ENCODE data around the gene LPAR5. TPM values are rescaled to one million over a fixed set of nuclear protein-coding genes. Genes with fewer than 3 reads are reported as not detected.
A peak's percentile ranks its signal among the peaks of the same experiment; 100 is the strongest.

The LPAR5 gene
- total and polyA plus RNA-seq, 2 of the 13 experiments (the other 11 are each of a cell fraction or from before 2014, with no cell fraction given): 0.09 to 0.32 TPM

DNA sequence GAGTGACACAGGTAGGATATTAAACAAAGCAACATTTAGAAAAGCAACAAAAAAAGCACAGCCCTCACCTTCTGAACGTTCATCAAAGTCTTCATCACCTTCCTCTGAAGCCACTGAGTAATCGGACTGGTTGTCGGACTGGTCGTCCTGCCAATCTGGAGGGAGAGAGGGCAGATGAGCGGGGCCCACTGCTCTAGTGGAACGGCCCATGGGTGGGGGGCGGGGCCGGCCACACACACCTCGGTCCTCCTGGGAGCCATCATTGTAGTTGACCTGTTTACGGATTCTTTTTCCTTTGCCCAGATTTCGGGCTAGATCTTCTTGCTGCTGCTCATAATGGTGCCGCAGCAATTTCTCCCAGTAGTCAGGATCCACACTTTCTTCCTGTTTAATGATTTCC, 52.8 kb downstream of the LPAR5 start:
- intact Hi-C loops (cut with micrococcal nuclease; ENCODE audit: unreplicated experiment): no loop called here
- TF ChIP-seq, protein P1, sequence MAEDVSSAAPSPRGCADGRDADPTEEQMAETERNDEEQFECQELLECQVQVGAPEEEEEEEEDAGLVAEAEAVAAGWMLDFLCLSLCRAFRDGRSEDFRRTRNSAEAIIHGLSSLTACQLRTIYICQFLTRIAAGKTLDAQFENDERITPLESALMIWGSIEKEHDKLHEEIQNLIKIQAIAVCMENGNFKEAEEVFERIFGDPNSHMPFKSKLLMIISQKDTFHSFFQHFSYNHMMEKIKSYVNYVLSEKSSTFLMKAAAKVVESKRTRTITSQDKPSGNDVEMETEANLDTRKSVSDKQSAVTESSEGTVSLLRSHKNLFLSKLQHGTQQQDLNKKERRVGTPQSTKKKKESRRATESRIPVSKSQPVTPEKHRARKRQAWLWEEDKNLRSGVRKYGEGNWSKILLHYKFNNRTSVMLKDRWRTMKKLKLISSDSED (CRISPR knock-in tag; IDR thresholded peaks at IDR 0.05): no peak
- no peak for TF ChIP-seq BRCA1 (CRISPR knock-in tag; IDR thresholded peaks at IDR 0.05)
- no peak for TF ChIP-seq AHR (CRISPR knock-in tag; IDR thresholded peaks at IDR 0.05)
- TF ChIP-seq PITX1 (CRISPR knock-in tag; IDR thresholded peaks at IDR 0.05): no peak
- TF ChIP-seq, protein P2, sequence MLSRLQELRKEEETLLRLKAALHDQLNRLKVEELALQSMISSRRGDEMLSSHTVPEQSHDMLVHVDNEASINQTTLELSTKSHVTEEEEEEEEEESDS (CRISPR knock-in tag; IDR thresholded peaks at IDR 0.05; ENCODE audit: borderline replicate concordance): no peak
- TF ChIP-seq, protein P3, sequence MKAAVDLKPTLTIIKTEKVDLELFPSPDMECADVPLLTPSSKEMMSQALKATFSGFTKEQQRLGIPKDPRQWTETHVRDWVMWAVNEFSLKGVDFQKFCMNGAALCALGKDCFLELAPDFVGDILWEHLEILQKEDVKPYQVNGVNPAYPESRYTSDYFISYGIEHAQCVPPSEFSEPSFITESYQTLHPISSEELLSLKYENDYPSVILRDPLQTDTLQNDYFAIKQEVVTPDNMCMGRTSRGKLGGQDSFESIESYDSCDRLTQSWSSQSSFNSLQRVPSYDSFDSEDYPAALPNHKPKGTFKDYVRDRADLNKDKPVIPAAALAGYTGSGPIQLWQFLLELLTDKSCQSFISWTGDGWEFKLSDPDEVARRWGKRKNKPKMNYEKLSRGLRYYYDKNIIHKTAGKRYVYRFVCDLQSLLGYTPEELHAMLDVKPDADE (CRISPR knock-in tag; IDR thresholded peaks at IDR 0.05): no peak
- TF ChIP-seq, protein P4, sequence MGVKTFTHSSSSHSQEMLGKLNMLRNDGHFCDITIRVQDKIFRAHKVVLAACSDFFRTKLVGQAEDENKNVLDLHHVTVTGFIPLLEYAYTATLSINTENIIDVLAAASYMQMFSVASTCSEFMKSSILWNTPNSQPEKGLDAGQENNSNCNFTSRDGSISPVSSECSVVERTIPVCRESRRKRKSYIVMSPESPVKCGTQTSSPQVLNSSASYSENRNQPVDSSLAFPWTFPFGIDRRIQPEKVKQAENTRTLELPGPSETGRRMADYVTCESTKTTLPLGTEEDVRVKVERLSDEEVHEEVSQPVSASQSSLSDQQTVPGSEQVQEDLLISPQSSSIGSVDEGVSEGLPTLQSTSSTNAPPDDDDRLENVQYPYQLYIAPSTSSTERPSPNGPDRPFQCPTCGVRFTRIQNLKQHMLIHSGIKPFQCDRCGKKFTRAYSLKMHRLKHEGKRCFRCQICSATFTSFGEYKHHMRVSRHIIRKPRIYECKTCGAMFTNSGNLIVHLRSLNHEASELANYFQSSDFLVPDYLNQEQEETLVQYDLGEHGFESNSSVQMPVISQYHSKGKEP (CRISPR knock-in tag; IDR thresholded peaks at IDR 0.05): no peak
- no peak for TF ChIP-seq IKZF1 (IDR thresholded peaks at IDR 0.05)
- TF ChIP-seq, protein P5, sequence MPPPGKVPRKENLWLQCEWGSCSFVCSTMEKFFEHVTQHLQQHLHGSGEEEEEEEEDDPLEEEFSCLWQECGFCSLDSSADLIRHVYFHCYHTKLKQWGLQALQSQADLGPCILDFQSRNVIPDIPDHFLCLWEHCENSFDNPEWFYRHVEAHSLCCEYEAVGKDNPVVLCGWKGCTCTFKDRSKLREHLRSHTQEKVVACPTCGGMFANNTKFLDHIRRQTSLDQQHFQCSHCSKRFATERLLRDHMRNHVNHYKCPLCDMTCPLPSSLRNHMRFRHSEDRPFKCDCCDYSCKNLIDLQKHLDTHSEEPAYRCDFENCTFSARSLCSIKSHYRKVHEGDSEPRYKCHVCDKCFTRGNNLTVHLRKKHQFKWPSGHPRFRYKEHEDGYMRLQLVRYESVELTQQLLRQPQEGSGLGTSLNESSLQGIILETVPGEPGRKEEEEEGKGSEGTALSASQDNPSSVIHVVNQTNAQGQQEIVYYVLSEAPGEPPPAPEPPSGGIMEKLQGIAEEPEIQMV (CRISPR knock-in tag; IDR thresholded peaks at IDR 0.05; ENCODE audit: low read depth): no peak
- TF ChIP-seq, protein P6, sequence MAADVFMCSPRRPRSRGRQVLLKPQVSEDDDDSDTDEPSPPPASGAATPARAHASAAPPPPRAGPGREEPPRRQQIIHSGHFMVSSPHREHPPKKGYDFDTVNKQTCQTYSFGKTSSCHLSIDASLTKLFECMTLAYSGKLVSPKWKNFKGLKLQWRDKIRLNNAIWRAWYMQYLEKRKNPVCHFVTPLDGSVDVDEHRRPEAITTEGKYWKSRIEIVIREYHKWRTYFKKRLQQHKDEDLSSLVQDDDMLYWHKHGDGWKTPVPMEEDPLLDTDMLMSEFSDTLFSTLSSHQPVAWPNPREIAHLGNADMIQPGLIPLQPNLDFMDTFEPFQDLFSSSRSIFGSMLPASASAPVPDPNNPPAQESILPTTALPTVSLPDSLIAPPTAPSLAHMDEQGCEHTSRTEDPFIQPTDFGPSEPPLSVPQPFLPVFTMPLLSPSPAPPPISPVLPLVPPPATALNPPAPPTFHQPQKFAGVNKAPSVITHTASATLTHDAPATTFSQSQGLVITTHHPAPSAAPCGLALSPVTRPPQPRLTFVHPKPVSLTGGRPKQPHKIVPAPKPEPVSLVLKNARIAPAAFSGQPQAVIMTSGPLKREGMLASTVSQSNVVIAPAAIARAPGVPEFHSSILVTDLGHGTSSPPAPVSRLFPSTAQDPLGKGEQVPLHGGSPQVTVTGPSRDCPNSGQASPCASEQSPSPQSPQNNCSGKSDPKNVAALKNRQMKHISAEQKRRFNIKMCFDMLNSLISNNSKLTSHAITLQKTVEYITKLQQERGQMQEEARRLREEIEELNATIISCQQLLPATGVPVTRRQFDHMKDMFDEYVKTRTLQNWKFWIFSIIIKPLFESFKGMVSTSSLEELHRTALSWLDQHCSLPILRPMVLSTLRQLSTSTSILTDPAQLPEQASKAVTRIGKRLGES (CRISPR knock-in tag; IDR thresholded peaks at IDR 0.05; ENCODE audit: borderline replicate concordance): no peak
- no peak for TF ChIP-seq ZNF431 (CRISPR knock-in tag; IDR thresholded peaks at IDR 0.05; ENCODE audit: borderline replicate concordance, low read depth)
- no peak for TF ChIP-seq ZNF329 (CRISPR knock-in tag; IDR thresholded peaks at IDR 0.05; ENCODE audit: low read depth)
- no peak for TF ChIP-seq ZNF260 (CRISPR knock-in tag; IDR thresholded peaks at IDR 0.05; ENCODE audit: borderline replicate concordance, low read depth)
- no peak for TF ChIP-seq ZNF589 (CRISPR knock-in tag; conservative IDR thresholded peaks at IDR 0.05)
- TF ChIP-seq ZFP36L1 (CRISPR knock-in tag; IDR thresholded peaks at IDR 0.05): no peak
- TF ChIP-seq FOSL2 (CRISPR knock-in tag; IDR thresholded peaks at IDR 0.05): no peak
- TF ChIP-seq BORCS8-MEF2B (CRISPR knock-in tag; IDR thresholded peaks at IDR 0.05): no peak
- Histone ChIP-seq H3K79me2 (ENCODE audit: insufficient read depth, low read length) (no peaks in the 10 kb centered on the region), H3K9ac (ENCODE audit: insufficient read depth, low read depth, low read length) (no peak overlapping the region), H3K4me2 (ENCODE audit: low read depth, low read length) (no peak overlapping the region), H3K4me3 (replicated peaks in 1 of 3; ENCODE audit: insufficient read depth in 1 of 3, low read depth in 2 of 3, low read length in 3 of 3) (no peak overlapping the region), H3K27me3 (ENCODE audit: control insufficient read depth in 1 of 2, insufficient read depth in 2 of 2, low read length in 2 of 2) (no peaks in the 10 kb centered on the region; a peak in 1 of 5 replicates), H3K9me3 (ENCODE audit: low read length) (no peaks in the 10 kb centered on the region), H3K4me1 (ENCODE audit: insufficient read depth, low read length) (no peaks in the 10 kb centered on the region; the same call in 1 of the 2 replicates), H2AFZ (ENCODE audit: low read length) (no peak overlapping the region), H3K36me3 (replicated peaks in 1 of 2; ENCODE audit: control insufficient read depth in 1 of 2, insufficient read depth in 2 of 2, low read length in 2 of 2) (peaks cover 39 to 70% of the 10 kb centered on the region in 2 experiments), H3K27ac (ENCODE audit: extremely low read length, insufficient read depth, low read length) (no peak overlapping the region), H4K20me1 (ENCODE audit: insufficient read depth, low read length) (no peaks in the 10 kb centered on the region)
- DNase-seq (ENCODE audit: low spot score) (no peak), FAIRE-seq (no peak), ATAC-seq (no peak)
- 92% methylated on average over 12 of the region's 12 CpGs for WGBS (ENCODE audit: low lambda C conversion rate)
- ChIA-PET POLR2A (no interaction called here), CTCF (ENCODE audit: low intra/inter-chr PET ratio, low total read pairs) (no interaction called here)
- BruUV-seq (replicated peaks): TSS peak; percentile 26
- in situ Hi-C loops (cut with HindIII; ENCODE audit: extremely low pct_ligation_motif_present, low pct_unique_long_range_greater_than_20kb): no loop called here

Data from HepG2 (cell line).